Measurements from ENCODE around the gene C16orf86.

The C16orf86 gene

DNA sequence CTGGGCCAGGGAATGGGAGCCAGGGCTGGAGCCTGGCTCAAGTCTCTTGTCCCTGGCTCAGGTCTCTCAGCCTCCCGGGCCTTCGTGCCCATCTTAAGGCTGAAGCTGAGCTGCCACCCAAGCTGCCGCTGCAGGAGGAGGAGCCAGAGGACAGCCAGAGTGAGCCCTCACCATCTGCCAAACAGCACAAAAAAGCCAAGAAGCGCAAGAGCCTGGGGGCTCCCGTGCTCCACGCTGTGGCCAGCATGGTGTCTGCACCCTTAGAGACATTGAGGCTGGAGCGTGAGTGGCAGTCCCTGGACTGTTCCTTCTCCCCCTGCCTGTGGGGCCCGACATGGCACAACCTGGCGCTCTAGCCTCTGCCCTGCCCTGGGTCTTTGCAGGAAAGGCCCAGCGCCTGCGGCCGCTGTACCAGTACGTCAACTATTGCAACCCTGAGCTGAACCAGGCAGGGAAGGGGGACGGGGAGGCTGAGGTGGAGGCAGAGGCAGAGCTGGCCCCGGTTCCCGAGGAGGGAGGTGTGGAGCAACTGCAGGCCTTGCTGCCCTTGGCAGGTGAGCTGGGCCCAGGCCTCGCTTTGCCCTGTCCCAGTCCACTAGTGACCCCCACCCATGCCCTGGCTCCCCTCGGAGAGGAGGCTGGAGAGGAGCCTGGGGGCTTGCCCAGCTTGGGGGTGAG, 1.3 kb downstream of the C16orf86 start:
- TF ChIP-seq GATA2 (IDR thresholded peaks at IDR 0.05; ENCODE audit: low read depth, low read length) (no peak), GATA3 (IDR thresholded peaks at IDR 0.05; ENCODE audit: low read depth, low read length) (no peak)

DNA sequence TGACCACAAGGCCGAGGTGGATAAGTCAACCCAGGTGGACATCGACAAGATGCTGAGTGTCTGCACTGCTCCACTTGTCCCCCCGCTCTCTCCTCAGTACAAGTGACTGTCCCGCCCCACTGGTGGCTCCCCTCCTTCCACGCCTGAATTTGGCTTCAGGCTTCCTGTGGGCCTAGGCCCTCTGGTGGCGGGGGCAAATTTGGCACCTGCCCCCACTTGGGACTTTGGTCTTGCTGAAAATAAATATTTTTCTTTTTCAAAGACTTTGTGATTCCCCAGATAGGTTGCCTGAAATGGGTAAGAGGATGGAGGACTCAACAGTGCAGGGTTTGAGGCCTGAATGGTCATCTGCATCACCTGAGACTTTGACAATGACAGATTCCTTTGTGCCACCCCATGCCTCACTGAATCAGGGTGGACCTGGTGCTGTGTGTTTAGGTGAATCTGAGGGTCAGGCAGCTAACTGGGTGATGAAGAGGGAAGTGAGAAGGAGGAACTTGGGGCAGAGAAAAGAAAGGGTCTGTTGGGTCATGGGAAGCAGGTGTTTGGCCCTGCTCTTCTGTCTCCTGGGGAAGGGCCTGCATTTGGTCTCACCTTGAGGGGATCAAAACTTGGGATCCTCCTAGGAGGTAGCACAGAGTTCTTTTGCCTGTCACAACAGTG, 2.0 kb downstream of the C16orf86 start:
- TF ChIP-seq GATA3 (IDR thresholded peaks at IDR 0.05; ENCODE audit: low read depth, low read length) (no peak), GATA2 (IDR thresholded peaks at IDR 0.05; ENCODE audit: low read depth, low read length) (no peak)

DNA sequence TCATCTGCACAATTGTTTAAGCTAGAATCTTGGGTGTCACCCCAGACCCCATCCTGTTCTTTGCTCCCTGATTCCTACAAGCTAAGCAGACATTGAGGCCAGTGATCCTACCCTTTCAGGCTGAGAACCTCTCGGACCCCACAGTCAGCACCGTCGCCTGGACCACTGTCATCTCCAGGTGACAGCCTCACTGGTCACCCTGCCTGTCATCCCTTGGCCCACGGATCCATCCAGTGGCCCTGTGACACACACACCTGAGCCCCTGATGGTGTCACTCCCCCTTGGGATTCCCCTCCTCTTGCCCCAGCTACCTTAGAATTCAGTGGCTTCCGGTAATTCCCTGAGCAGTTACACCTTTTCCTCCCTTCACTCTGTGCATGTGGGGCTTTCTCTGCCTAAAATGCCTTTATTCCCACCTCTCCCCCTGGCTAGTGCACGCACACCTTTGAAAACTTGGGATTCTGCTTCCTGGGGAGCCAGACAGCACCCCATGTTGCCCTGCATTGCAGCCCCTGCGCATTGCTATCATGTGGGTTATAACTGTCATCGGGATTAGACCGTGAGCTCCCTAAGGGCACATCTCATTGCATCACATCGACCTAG, 3.0 kb downstream of the C16orf86 start:
- TF ChIP-seq GATA2 (IDR thresholded peaks at IDR 0.05; ENCODE audit: low read depth, low read length) (no peak), GATA3 (IDR thresholded peaks at IDR 0.05; ENCODE audit: low read depth, low read length) (no peak)

DNA sequence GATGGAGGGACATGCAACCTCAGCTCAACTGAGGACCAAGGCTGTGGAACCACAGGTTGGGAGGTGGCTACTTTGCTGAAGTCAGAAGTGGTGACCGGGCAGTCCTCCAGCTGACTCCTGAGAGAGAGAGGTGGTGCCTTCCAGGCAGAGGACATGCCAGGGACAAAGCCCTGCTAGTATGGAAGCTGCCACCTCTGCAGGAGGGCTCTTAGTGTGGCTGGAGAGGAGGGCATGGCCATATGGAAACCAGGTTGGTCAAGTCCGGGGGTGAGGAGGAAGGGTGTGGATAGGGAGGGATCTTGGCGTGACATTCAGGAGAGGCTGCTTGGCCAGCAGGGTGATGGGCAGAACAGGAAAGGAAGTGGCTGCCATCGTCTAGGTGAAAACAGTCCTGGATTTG, 5.7 kb downstream of the C16orf86 start:
- no peak for TF ChIP-seq GATA3 (IDR thresholded peaks at IDR 0.05; ENCODE audit: low read depth, low read length)
- TF ChIP-seq GATA2 (IDR thresholded peaks at IDR 0.05; ENCODE audit: low read depth, low read length), result no peak

DNA sequence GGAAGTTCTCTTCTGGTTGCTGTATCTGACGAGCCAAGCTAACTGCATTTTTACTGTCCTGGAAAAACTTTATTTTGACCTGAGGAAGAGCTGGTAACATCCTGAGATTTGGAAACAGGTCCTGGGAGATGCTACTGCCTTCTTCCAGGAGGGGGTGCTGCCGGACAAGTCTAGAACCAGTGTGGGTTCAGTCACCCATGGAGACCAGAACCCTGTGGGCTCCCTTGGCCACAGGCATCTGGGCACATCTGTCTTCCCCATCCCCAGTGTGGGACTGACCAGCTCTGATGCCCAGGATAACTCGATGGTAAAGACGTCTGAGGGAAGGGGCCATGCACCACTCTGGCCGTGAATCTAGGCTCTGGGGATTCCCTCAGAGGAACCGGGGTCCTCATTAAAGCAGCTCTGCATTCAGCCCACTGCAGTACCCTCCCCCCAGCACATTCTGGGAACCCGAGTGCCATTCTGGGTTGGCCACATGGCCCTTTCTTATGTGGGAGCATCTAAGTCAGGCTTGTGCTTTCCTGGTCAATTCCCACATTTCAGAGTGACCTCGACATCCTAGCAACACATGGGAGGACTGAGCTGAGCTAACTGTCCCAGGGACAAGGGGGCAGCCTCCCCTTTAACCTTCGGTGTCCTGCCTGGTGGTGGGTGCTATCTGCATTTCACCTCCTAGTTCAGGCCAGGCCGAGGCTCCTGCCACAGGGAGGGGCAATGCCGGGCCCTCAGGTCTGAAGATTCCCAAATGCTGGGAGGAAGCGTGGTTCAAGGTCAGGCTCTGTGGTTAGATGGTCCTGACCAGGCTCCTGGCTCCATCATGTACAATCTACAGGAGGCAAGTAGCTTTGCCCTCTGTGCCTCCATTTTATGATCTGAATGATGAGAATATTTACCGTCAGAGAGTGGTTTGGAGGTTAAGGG, 6.4 kb downstream of the C16orf86 start:
- TF ChIP-seq GATA2 (IDR thresholded peaks at IDR 0.05; ENCODE audit: low read depth, low read length) (no peak), GATA3 (IDR thresholded peaks at IDR 0.05; ENCODE audit: low read depth, low read length) (no peak)

DNA sequence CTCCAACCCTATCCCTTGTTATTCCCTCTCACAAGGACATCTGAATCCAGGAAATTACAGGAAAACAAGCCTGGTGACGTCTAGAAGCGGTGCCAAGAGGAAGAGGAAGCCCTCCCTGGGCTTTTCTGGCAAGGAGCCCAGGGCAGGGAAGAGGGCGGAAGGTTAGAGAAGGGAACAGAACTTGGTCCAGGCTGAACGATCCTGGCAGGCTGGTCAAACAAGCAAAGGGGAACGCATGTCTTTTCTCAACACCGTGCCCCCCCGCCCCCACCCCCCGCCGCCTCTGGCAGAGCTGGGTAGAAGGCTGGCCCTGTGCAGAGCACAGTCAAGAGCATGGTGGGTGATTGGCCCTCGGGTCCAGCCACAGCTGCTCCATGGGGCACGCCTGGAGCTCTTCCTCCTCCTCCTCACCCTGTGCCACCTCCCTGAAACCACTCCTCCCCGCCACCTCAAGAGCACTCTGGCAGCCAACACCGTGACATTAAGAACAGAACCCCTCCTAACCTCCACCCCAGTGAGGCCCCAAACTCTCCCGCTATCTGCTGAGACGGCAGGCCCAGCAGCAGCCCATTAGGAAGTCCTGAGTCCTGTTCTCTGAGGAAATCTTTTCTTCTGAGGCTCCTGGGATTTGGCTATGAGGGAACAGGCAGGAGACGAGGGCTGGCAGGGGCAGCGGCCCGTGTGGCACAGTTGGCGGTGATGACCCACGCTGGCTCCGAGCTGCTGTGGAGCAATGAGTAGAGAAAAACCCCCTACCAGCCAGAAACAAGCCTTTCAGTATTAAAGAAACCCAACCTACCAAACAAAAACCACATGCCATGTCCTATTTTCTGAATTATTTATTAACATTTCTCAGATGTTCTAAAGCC, 7.3 kb downstream of the C16orf86 start:
- TF ChIP-seq GATA3 (IDR thresholded peaks at IDR 0.05; ENCODE audit: low read depth, low read length) (no peak), GATA2 (IDR thresholded peaks at IDR 0.05; ENCODE audit: low read depth, low read length) (no peak)

DNA sequence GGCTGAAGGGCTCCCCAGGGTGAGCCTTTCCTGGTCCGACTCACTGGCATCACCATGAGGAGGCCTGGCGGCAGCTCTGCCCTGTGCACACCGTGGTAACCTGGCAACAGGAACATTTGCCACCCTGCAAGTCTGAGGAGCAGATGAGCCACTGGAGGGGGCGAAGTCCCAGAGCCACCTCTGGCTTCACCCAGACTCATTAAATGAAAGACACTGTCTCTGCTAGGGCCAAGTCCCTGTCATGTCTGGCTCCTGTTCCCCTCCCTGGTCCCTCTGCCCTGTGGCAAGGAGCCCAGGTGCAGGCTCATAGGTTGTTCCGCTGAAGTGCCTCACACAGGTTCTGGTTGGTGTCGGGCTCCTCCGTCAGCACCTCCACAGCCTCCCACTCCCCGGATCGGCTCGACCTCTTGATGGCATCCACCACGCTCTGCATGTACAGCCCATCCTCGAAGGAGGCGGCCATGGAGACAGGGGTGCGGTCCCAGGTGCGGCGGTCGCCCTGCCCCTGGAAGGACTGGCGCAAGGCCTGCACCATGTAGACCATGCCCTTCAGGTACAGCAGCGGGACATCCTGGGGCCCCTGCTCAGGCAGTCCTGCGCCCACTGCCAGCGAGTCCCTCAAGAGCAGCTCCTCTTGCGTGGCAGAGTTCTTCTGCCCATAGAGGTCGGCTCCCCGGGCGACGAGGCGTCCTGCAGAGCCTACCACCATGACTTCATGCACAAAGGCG, 8.4 kb downstream of the C16orf86 start:
- no peak for TF ChIP-seq GATA2 (IDR thresholded peaks at IDR 0.05; ENCODE audit: low read depth, low read length)
- TF ChIP-seq GATA3 (IDR thresholded peaks at IDR 0.05; ENCODE audit: low read depth, low read length), result no peak

DNA sequence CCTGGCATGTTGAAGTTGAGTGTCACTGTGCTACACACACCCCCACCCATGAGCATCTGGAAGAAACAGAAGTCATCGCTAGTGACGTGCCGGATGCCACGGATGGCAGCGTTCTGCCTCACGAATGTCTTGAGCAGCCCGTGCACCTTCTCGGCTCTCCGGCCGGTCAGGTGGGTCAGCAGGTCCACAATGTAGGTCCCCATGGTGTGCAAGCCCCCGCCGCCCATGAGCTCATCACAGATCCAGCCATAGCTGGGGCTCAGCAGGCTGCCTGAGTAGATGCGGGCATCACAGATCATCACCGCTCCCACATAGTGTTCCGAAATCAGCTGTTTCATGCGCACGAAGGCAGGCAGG, 8.9 kb downstream of the C16orf86 start:
- no peak for TF ChIP-seq GATA2 (IDR thresholded peaks at IDR 0.05; ENCODE audit: low read depth, low read length)
- no peak for TF ChIP-seq GATA3 (IDR thresholded peaks at IDR 0.05; ENCODE audit: low read depth, low read length)

DNA sequence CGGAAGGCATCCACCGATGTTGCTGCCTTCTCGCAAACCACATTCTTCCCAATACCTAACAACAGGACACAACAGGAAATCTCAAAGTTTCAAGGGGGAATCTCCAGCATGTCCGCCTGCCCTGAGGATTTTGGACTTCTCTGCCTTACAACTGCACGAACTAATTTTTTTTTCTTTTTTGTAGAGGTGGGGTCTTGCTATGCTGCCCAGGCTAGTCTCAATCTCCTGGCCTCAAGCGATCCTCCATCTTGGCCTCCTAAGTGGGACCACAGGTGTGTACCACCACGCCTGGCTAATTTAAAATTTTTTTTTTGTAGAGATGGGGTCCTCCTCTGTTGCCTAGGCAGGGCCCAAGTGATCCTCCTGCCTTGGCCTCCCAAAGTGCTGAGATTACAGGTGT, 9.4 kb downstream of the C16orf86 start:
- TF ChIP-seq GATA2 (IDR thresholded peaks at IDR 0.05; ENCODE audit: low read depth, low read length) (no peak), GATA3 (IDR thresholded peaks at IDR 0.05; ENCODE audit: low read depth, low read length) (no peak)

DNA sequence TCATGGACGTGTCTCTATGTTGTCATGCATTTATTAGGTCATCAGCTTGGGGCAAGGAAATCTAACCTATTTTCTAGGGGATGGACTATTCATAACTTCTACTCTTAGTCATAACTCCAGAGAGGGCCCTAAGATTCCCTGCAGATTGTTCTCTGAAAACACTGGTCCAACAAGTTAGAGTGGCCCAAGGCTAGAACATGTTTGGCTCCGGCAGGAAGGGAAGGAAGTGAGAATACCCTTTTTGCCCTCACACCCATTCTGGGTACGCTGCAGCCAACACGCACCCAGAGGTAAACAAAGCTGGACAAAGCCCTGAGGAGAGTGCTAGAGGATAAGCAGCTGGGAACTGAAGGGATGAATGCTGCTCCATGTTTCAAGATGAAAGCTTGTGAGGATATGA, 9.9 kb downstream of the C16orf86 start:
- TF ChIP-seq GATA2 (IDR thresholded peaks at IDR 0.05; ENCODE audit: low read depth, low read length) (no peak), GATA3 (IDR thresholded peaks at IDR 0.05; ENCODE audit: low read depth, low read length) (no peak)

DNA sequence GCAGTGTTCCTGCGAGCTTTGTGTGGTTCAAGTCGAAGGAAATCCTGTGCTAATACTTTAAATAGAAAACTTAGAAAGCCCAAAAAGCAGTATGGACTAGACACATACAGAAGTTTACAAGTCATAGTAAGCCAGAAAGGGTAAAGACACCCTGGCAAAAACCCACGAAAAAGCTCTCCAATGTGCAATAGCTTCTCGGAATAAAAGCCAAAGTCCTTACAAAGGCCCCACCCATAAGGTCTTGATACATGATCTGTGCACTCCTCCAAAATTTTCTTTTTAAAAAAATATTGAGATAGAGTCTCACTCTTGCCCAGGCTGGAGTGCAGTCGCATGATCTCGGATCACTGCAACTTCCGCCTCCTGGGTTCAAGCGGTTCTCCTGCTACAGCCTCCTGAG, 10.3 kb downstream of the C16orf86 start:
- TF ChIP-seq GATA3 (IDR thresholded peaks at IDR 0.05; ENCODE audit: low read depth, low read length) (no peak), GATA2 (IDR thresholded peaks at IDR 0.05; ENCODE audit: low read depth, low read length) (no peak)

DNA sequence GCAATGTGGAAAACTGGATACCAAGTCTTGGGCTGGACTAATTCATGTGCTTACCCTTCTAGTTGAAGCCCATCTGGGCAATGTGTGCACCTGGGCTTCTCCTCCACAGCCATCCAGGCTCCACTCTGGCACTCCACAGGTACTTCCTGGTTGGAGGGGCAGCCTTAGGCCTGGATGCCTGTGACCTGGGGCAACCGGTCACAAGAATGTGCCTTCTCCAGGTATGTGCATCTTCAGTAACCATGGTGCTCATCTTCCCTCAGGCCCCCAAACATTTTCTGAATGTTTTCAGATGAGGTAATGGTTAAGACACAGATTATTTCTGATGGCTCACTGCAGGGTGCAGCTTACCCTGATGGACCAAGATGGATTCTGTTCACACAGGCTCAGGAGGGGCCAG, 11.1 kb downstream of the C16orf86 start:
- no peak for TF ChIP-seq GATA3 (IDR thresholded peaks at IDR 0.05; ENCODE audit: low read depth, low read length)
- TF ChIP-seq GATA2 (IDR thresholded peaks at IDR 0.05; ENCODE audit: low read depth, low read length), result no peak

Measured in SH-SY5Y (cell line).